GM19324 (cell line): ENCODE results near the gene GPR17.

Experiments
- ATAC-seq: cut with Tn5 transposase; IDR thresholded peaks from one replicate; pipeline ENCODE4 v1.9.1; 2021; ENCODE audit warnings: mild to moderate bottlenecking, moderate library complexity; ENCODE audit not compliant: unreplicated experiment, low FRiP score

GPR17 gene

DNA sequence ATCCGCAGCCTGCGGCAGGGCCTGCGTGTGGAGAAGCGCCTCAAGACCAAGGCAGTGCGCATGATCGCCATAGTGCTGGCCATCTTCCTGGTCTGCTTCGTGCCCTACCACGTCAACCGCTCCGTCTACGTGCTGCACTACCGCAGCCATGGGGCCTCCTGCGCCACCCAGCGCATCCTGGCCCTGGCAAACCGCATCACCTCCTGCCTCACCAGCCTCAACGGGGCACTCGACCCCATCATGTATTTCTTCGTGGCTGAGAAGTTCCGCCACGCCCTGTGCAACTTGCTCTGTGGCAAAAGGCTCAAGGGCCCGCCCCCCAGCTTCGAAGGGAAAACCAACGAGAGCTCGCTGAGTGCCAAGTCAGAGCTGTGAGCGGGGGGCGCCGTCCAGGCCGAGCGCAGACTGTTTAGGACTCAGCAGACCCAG is 5.4 kb downstream of the GPR17 start:
- no peak for ATAC-seq

DNA sequence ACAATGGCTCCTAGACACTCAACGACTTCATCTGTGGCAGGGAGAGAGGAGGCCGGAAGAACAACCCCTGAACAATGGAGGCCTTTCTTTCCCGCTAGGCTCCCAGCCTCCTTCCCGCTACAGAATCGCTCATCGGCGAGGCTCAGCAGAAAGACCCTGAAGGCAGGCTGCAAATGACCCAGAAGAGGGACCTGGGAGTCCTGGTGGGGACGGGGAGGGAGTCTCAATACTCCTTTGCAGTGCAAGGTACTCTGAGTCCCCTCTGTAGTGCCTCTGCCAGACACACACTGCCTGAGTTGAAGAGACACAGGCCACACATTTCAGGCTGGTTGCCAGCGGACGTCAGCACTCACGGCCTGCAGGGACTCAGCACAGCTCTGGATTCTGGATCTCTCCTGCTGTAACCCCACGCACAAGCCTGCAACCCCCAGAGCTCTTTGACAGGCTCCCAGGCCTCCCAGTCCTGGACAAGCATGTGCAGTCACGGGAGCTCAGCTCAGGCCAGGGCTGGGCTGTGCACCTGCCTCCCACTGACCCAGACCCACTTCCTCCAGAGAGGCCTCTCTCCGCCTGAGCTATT is 6.1 kb downstream of the GPR17 start:
- no peak for ATAC-seq

- no peak for ATAC-seq
These were observed 6.9 kb downstream of the GPR17 start for GRCh38 chr2:127652786-127653357.

- no peak for ATAC-seq
These were observed 7.6 kb downstream of the GPR17 start for GRCh38 chr2:127653421-127654083.

- no peak for ATAC-seq
These were observed 8.3 kb downstream of the GPR17 start for GRCh38 chr2:127654084-127654837.

GRCh38 chr2:127654838-127655175 is 8.9 kb downstream of the GPR17 start:
- ATAC-seq: no peak

DNA sequence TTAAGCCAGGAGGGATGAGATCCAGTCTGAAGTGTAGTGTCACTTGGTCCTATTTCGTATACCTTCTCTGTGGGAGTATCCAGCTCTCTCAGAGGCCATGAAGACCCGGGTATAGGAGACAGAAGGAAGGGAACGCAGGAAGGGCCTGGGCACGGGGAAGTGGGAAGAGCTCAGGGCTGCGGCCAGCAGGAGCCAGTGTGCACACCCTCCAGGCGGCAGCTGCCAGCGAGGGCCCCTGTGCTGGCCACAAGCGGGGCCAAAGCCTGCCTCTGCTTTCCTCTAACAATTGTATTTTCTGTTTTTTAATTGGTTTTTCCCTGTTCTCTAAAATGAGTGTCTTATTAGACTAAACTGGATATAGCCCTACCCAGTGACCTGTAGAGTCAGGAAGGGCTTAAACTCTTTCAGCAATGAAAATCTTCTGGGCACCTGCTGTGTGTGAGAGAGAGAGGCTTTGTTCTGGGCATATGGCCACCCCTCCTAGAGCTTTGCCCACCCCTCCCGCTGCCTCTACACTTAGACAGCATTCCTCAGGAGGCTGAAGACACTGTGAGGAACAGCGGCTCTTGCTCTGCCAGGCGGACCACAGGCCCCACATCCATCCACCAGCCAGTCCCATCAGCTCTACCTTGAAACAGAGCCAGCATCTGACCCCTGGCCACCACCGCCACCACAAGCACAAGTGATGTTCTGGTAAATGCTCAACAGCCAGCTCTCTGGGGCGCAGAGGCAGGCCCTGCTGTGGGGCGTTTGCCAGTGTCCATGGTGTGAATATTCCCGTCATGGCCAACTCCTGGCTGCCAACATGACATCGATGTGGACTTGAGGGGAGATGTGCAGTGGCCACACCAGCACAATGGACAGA is 9.5 kb downstream of the GPR17 start:
- ATAC-seq: no peak

DNA sequence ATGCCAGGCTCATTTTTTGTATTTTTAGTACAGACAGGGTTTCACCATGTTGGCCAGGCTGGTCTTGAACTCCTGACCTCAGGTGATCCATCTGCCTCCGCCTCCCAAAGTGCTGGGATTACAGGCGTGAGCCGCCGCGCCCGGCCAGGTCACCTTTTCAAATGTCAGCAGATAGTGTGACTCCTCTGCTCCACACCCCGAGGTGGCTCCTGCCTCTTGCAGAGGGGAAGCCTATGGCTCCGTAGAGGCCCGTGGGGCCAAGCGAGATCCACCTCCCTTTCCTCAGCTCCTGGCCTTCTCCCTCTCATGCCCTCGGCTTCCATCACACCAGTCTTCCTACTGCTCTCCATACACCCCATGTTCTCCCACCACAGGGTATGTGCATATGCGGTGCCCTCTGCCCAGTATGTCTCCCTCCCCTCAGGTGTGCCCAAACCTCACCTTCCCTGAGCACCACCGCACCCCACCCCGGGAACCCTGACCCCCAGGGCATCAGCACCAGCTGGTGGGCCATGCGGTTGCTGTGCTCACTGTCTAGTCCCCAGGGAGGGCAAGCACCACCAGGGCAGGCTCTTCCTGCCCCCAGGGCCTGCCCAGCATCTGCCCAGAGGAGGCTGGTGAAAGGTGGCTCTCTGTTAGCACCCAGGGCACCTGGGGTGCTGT is 10.7 kb downstream of the GPR17 start:
- ATAC-seq: no peak

DNA sequence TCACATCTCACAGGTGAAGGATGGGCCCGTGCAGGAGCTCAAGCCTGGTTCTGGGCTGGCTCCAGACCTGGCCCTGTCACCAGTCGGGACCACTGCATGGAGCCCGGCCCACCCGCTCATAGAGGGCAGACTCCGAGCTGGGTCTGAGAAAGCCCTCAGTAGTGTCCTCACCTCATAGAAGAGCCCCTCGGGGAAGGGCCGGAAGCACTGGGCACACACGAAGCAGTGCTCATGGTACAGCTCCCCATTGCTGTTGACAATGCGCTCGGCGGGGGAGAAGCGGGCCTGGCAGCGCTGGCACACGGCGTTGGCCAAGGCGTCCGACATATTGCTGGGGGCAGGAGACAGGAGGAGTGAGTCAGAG is 11.3 kb downstream of the GPR17 start:
- no peak for ATAC-seq

GRCh38 chr2:127658146-127658545 is 12.2 kb downstream of the GPR17 start:
- ATAC-seq: no peak

DNA sequence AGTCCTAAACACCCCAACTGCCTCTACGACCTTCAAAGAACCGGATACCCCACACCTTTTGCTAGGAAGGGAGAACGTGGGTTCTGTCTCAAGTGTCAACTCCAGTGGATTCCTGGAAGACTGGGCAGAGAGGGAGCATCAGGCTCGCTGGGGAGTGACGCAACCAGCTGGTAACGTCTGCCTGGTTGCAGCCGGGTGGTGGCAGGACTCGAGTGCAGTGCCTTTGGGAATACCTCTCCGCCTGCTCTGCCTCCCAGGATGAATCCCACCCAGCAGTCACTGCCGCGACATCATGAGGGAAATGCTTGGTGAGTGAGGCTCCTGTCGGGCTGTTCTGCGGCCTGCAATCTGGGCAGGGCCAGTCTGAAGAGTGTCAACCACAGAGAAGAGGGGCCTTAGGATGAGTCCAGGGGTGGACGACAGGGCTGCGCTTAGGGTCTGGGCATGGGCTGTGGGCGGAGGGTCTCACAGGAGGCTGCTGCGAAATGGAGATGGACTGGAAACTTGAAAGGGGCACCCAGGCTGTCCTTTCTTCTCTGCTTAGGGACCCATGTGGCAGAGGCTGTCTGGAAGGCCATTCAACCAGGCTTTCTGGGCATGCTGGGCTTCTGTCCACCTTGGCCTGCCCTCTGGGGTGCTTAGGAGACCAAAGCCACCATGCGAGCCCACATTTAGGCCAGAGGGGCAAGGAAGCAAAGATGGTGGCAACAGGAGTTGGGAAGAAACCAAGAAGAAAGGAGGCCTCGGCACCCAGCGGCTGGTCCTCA is 12.9 kb downstream of the GPR17 start:
- no peak for ATAC-seq

DNA sequence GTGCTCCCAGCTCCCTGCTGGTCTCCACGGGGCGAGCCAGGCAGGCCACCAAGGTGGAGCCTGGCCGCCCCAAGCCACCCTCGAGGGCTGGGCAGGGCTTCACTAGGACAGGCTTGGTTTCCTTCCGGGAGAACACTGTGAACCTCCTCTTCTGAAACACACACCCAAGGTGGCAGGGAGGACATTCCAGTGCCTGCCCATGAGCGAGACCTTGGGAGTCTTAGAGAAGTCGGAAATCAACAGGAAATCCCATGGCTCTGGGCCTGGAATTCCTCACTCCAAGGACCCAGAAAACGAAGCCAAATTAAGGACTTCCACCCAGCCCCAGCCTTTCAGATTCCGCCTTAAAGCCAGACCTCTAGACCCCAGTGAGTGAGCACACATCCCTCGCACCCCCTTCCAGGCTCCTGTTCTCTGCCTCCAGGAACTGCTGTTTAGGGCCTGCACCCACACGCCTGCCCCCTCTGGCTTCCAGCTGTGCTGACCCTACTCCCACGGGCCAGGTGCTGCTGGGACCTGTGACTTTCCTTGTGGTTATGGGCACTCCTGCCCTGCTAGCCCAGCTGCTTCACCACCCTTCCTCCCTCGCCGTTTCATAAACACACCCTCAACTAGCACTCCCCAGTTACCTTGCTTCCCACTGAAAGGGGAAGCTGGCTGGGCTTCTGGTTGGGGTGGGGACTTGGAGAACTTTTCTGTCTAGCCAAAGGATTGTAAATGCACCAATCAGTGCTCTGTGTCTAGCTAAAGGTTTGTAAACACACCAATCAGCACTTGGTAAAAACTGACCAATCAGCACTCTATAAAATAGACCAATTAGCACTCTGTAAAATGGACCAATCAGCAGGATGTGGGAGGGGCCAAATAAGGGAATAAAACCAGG is 13.7 kb downstream of the GPR17 start:
- no peak for ATAC-seq

DNA sequence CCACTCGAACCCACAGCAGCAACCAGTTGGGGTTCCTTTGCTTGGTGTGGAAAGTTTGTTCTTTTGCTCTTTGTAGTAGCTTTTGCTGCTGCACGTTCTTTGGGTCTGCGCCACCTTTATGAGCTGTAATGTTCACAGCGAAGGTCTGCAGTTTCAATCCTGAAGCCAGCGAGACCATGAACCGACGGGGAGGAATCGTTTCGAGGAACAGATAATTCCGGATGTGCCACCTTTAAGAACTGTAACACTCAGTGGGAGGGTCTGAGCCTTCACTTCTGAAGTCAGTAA is 14.3 kb downstream of the GPR17 start:
- no peak for ATAC-seq

DNA sequence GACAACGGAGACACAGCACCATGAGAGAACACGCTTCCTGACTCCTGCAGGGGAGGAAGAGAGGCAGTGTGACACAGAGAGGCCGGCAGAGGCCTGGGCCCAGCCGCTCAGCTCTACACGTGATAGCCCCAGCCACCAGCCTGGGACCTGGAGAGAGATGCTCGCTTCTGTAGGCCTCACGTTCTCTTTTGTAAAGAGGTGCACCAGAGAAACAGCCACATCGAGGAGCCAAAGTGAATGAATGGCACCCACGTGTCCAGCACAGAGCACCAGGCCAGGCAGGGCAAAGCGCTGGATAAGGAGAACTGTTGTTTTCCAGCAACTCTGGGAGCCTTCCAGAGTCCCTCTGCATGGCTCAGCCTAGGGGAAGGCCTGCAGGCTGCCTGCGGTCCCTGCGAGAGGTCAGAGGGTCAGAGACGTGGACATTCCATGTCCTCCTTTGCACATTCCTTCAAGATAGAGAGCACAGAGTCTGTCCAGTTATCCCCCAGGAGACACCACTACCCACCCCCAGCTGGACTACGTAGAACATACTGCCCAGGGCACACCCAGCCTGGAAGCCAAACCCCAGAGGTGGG is 15.2 kb downstream of the GPR17 start:
- ATAC-seq: no peak

DNA sequence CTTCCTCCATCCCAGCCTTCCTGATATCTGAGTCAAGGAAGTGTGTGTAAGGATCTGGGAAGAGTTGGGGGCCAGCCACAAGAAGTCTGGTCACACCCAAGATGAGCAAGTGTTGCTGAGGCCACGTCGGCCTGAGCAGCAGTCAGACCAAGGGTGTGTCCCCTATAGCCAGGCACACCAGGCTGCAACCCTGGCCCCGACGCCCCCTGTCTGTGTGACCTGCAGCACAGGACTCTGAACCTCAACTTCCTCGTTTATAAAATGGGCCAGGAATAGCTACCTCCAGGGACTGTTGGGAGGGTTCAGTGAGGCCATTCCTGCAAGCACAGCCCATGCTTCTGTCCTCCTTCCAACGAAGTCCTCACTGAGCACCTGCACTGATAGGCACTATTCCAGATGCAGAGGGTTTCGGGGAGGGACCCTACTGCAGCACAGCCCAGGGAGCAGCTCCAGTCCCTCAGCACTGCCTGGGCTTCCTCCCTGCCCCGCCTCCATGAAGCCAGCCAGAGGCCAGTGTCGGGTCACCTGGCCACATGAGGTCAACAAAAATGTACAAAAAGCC is 16.1 kb downstream of the GPR17 start:
- ATAC-seq: no peak

DNA sequence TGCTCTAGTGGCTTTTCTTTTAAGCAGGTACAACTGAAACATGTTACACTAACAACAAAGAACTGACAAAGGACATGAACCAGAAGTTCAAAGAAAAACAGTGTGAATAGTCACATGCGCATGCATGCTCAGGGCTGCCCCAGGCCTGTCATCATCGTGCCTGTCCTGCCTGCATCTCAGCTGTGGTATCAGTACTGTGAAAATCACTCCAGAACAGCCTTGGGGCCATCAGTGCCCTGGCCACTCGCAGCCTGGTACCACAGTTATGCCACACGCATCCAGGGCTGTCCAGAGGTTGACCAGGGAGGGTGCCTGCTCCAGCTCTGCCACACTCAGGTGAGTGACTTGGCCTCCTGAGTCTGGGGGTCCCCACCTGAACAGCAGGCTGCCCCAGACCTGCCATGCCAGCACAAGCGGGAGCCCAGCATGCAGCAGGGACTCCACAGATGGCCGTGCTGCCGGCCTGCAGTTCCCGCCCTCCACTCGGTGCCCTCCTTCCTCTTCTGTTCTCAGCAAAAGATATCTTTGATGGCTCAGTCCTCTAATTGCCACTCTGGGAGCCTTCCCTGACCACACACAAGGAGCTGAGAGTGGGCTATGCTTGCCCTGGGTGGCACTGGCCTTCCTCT is 17.1 kb downstream of the GPR17 start:
- ATAC-seq: no peak

GRCh38 chr2:127663566-127664064 is 17.7 kb downstream of the GPR17 start:
- ATAC-seq: no peak
